Gastrocnemius medialis (tissue), 4 donors: Measurements from ENCODE around the gene TNFAIP8L1. TPM values are rescaled to one million over a fixed set of nuclear protein-coding genes. Genes with fewer than 3 reads are reported as not detected.

Source experiments
- ATAC-seq, 2 donors: fragments of 150-250 bp; one replicate each; pipeline ENCODE4 v1.9.1; 2016
- DNase-seq, 2 donors: peaks; one replicate each; pipeline ENCODE4 v3.0.0-alpha.2; 2019
- H3K27ac ChIP-seq, 4 donors: fragments of 200-600 bp; sonication (generic); 1 replicate in 1 of 4; 2 replicates in 3 of 4; pipeline ENCODE4 v1.5.1; 2016 to 2018; ENCODE audit warnings: mild to moderate bottlenecking in 2 of 4, moderate library complexity in 1 of 4
- H3K27me3 ChIP-seq, 3 donors: fragments of 200-600 bp; sonication (generic) in 2 of 3; 1 replicate in 1 of 3; 2 replicates in 2 of 3; pipeline versions ENCODE4 v1.5.1 to v1.6.0; 2016 to 2019; ENCODE audit warnings: mild to moderate bottlenecking in 1 of 3, moderate library complexity in 1 of 3
- H3K36me3 ChIP-seq, 2 donors: fragments of 200-600 bp; sonication (generic) in 1 of 2; one replicate each; pipeline ENCODE4 v1.5.1; 2017 to 2018
- H3K4me1 ChIP-seq, 2 donors: fragments of 200-600 bp; sonication (generic) in 1 of 2; one replicate each; pipeline ENCODE4 v1.5.1; 2016 to 2017; ENCODE audit warnings: mild to moderate bottlenecking in 2 of 2
- H3K4me3 ChIP-seq, 4 donors: fragments of 200-600 bp; sonication (generic) in 3 of 4; 1 replicate in 1 of 4; 2 replicates in 3 of 4; pipeline ENCODE4 v1.5.1; 2016 to 2019; ENCODE audit warnings: mild to moderate bottlenecking in 2 of 4
- H3K9me3 ChIP-seq, 3 donors: fragments of 200-600 bp; sonication (generic) in 2 of 3; 1 replicate in 1 of 3; 2 replicates in 2 of 3; pipeline ENCODE4 v1.5.1; 2016 to 2019
- POLR2A ChIP-seq, 2 donors: fragments of 450-650 bp; IDR thresholded peaks; one replicate each; pipeline ENCODE4 v1.6.1; 2017; ENCODE audit warnings: antibody characterized with exemption in 2 of 2, mild to moderate bottlenecking in 2 of 2, moderate library complexity in 2 of 2
- in situ Hi-C, 4 donors: fragments of 200-750 bp; cut with MboI; loops; one replicate each; pipeline versions ENCODE4 v1.15.0 to v1.8.0; 2017; ENCODE audit warnings: low sequenced_read_pairs in 4 of 4
- intact Hi-C: fragments of 100-400 bp; cut with DNase I; formaldehyde crosslinking; loops from one replicate; pipeline ENCODE4 v1.15.1; 2023; ENCODE audit warnings: low total_unique reads
- total RNA-seq, 4 donors: library from RNA; depleted of rRNA; stranded (reverse); fragments of >200 nt; gene quantifications; one replicate each; pipeline versions ENCODE4 v1.1.0 to v1.2.3, GENCODE V29; 2016
- TF ChIP-seq, protein P1 (sequence below), 5 experiments: fragments of 450-650 bp in 3 of 5; fragments of 200-600 bp in 2 of 5; sonication (generic) in 2 of 5; IDR thresholded peaks in 4 of 5; conservative IDR thresholded peaks in 1 of 5; 1 replicate in 4 of 5; 2 replicates in 1 of 5; pipeline ENCODE4 v1.5.1; 2016 to 2019; ENCODE audit warnings: antibody characterized with exemption in 5 of 5, mild to moderate bottlenecking in 3 of 5, moderate library complexity in 3 of 5

The TNFAIP8L1 gene
- total RNA-seq, 4 donors from 2014 or later: 1.3 to 2.9 (median 1.7) TPM

DNA sequence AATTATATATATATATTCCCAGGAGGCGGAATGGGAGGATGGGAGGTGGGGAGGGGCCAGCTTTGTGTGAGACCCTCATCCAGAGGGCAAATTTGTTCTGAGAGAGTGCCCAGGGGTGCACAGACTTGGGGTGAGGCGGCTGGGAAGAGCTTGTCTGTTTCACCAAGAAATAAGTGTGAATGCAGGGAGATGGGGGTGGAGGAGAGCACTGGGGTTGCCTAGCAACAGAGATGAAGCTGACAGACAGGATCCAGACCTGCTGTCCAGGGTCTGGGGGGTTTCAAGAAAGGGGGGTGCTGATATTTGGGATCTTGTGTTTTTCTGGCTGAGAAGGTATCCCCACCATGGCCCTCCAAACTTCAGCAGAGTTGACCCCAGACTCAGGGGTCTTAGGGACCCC lies 18.6 kb upstream of the TNFAIP8L1 start:
- H3K4me1 ChIP-seq: no peaks in the 10 kb centered on the region
- DNase-seq: no peak
- no peak for ATAC-seq
- TF ChIP-seq, protein P1, sequence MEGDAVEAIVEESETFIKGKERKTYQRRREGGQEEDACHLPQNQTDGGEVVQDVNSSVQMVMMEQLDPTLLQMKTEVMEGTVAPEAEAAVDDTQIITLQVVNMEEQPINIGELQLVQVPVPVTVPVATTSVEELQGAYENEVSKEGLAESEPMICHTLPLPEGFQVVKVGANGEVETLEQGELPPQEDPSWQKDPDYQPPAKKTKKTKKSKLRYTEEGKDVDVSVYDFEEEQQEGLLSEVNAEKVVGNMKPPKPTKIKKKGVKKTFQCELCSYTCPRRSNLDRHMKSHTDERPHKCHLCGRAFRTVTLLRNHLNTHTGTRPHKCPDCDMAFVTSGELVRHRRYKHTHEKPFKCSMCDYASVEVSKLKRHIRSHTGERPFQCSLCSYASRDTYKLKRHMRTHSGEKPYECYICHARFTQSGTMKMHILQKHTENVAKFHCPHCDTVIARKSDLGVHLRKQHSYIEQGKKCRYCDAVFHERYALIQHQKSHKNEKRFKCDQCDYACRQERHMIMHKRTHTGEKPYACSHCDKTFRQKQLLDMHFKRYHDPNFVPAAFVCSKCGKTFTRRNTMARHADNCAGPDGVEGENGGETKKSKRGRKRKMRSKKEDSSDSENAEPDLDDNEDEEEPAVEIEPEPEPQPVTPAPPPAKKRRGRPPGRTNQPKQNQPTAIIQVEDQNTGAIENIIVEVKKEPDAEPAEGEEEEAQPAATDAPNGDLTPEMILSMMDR (IDR thresholded peaks at IDR 0.05 in 4 of 5, conservative IDR thresholded peaks at IDR 0.05 in 1 of 5): no peak
- no peak for TF ChIP-seq POLR2A (IDR thresholded peaks at IDR 0.05)
- no peak overlapping the region for H3K27ac ChIP-seq
- no peak overlapping the region for H3K4me3 ChIP-seq
- H3K36me3 ChIP-seq: no peaks in the 10 kb centered on the region
- H3K9me3 ChIP-seq: no peaks in the 10 kb centered on the region
- intact Hi-C loops (no loop called here), in situ Hi-C loops (loop anchor here in 1 of 4 donors (25.0 kb wide), 1 partner anchor 358 kb away; no protein-coding TSS in a partner anchor)
- H3K27me3 ChIP-seq: peaks cover 2 to 12% (median 11%) of the 10 kb centered on the region in 3 donors

DNA sequence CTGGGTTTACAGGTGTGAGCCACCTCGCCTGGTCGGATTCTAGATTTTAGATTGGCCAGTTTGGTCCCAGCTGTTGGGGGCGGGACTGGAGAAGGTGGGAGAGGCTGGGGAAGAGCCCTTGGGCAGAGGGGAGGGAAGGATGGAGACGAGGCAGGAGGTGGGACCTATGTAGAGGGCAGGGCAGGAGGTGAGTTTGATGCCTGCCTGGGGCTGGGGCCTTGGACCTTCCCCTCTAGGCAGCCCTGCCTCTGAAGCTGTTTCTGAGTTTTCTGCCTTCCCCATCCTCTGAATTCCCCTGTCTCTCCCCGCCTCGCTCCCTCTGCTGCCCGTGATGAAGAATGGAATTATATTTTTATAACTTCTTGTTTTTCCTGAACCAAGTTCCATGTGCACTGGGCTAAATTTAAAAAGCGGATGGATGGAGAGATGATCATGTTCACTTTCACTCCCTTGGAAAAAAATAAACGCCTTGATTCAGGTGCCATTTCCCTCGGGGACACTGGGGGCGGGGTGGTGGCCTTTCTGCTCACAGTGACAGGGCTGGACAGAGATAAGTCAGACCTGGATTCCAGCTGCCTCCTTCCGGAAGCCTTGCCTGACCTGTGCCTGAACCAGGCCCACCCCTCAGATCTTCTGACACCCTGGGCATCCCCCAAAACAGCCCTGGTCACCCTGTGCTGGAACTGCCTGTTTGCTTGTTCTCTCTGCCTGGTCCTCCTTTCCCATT lies 16.5 kb upstream of the TNFAIP8L1 start:
- peaks cover 2 to 12% (median 11%) of the 10 kb centered on the region in 3 donors for H3K27me3 ChIP-seq
- in situ Hi-C loops: loop anchor here in 1 of 4 donors (25.0 kb wide), 1 partner anchor 361 kb away; no protein-coding TSS in a partner anchor
- intact Hi-C loops: no loop called here
- no peaks in the 10 kb centered on the region for H3K4me1 ChIP-seq
- H3K36me3 ChIP-seq: no peaks in the 10 kb centered on the region
- no peak overlapping the region for H3K27ac ChIP-seq
- TF ChIP-seq, protein P1 (IDR thresholded peaks at IDR 0.05 in 4 of 5, conservative IDR thresholded peaks at IDR 0.05 in 1 of 5): no peak
- TF ChIP-seq POLR2A (IDR thresholded peaks at IDR 0.05): no peak
- H3K4me3 ChIP-seq: no peak overlapping the region
- DNase-seq: no peak
- ATAC-seq: no peak
- no peaks in the 10 kb centered on the region for H3K9me3 ChIP-seq

DNA sequence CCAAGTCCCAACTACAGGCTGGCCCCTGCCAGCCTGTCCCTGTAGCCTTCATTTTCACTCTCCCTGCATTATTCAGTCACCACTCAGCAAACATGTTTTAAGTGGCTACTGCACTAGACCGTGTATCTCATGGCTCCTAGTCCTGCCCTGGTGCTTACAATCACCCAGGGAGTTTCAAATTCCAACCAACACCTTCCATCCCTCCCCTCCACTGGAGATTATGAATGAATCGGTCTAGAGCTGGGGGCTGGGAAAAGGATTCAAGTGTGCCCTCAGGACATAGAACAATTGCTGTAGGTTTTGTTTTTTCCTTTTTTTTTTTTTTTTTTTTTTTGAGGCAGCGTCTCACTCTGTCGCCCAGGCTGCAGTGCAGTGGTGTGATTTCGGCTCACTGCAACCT lies 15.0 kb upstream of the TNFAIP8L1 start:
- TF ChIP-seq POLR2A (IDR thresholded peaks at IDR 0.05): no peak
- TF ChIP-seq, protein P1 (IDR thresholded peaks at IDR 0.05 in 4 of 5, conservative IDR thresholded peaks at IDR 0.05 in 1 of 5): no peak
- Histone ChIP-seq H3K27me3 (peaks cover 2 to 12% (median 11%) of the 10 kb centered on the region in 3 donors), H3K4me3 (no peak overlapping the region), H3K4me1 (no peaks in the 10 kb centered on the region), H3K27ac (no peak overlapping the region), H3K36me3 (no peaks in the 10 kb centered on the region), H3K9me3 (no peaks in the 10 kb centered on the region)
- intact Hi-C loops (no loop called here), in situ Hi-C loops (loop anchor here in 1 of 4 donors (25.0 kb wide), 1 partner anchor 362 kb away; no protein-coding TSS in a partner anchor)
- DNase-seq (no peak), ATAC-seq (no peak)

DNA sequence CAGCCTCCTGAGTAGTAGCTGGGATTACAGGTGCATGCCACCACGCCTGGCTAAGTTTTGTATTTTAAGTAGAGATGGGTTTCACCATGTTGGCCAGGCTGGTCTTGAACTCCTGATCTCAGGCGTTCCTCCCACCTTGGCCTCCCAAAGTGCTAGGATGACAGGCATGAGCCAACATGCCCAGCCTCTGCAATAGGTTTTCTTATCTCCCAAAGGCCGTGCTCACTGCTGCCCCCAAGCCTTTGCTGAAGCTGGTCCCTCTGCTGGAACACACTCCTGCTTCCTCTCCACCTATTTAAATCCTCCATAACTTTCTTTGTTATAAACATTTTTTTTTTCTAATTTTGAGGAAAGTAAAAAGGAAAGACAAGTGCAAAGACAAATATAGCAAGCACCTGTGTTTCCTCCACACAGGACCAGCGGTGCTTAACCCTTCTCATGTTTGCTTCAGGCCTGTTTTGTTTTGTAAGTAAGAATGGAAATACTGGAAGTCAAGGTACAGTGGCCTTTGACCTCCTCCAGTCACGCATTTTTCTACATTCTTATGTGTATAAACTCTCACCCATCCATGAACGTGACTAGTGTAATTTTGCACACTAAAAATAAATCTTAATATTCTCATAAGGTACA lies 14.5 kb upstream of the TNFAIP8L1 start:
- Histone ChIP-seq H3K27ac (no peak overlapping the region), H3K27me3 (peaks cover 2 to 8% (median 7%) of the 10 kb centered on the region in 3 donors), H3K4me1 (no peaks in the 10 kb centered on the region), H3K36me3 (no peaks in the 10 kb centered on the region), H3K9me3 (no peaks in the 10 kb centered on the region), H3K4me3 (no peak overlapping the region)
- ATAC-seq: no peak
- TF ChIP-seq, protein P1 (IDR thresholded peaks at IDR 0.05 in 4 of 5, conservative IDR thresholded peaks at IDR 0.05 in 1 of 5): no peak
- no peak for TF ChIP-seq POLR2A (IDR thresholded peaks at IDR 0.05)
- intact Hi-C loops: no loop called here
- no peak for DNase-seq
- in situ Hi-C loops: loop anchor here in 2 of 4 donors (25.0 kb wide), 1 partner anchor 363 kb away; no protein-coding TSS in a partner anchor
